Measurements from ENCODE around the gene TMEM205. TPM values are rescaled to one million over a fixed set of nuclear protein-coding genes. Genes with fewer than 3 reads are reported as not detected.

Gene TMEM205
- total RNA-seq, 3 donors from 2014 or later (not counting 1 experiment from before 2014, with no cell fraction given), result 25.0 to 29.9 (median 29.5) TPM

DNA sequence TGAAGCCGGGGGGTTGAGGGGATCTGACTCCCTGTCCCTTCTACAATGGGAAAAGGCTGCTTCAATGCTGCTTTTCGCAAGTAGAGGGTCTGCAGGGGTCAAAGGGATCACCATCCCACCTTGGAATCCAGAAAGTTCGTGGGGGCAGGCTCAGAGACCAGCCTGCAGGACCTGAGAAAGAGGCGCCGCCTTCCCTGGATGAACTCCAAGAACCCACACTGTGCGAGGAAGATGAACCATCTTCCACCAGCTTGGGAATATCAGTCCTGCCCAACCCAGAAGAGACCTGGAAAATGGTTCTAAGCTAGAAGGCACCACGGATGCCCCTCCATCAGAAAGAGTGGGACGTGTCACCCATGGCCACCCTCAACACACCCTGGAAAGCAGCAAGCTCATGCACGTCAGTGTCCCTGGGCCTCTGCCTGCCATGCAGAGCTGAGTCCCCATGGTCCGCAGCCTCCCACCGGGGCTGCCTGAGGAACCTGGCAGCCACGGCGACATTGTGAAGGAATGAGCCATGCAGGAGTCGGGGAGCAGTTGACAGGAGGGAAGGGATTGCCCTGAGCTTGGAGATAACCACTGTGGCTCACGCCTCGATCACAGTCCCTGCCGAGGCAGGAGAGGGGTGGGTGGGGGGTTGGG lies 21.2 kb downstream of the TMEM205 start:
- H3K4me1 ChIP-seq (ENCODE audit: control insufficient read depth, insufficient read depth, low read length), result peaks cover 21% of the 10 kb centered on the region
- intact Hi-C loops (cut with micrococcal nuclease), result no loop called here
- H3K4me3 Mint-ChIP-seq, result no peak overlapping the region

DNA sequence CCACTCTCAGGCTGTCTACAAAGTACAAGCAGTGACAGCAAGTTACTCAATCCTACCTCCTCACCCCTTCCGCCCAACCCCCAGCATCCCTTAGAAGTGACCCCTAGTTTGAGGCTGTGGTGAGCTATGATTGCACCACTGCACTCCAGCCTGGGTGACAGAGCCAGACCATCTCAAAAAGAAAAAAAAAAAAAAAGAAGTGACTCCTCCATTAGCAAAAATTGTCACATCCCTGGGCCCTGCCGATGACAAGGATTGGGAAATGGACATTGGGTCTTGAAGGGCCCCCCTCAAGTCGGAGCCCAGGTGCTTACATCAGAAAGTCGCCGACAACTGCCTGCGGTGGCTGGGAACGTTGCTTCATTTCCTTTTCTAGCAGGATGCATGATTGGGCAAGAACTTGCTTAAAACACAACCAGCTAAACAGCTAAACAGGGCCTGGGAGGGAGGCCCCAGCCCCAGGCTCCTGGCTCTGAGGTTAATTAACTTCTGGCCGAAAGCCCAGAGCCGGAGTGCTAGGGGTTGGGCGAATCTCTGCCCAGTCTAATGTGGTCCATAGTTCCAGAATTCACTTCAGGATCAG lies 21.9 kb downstream of the TMEM205 start:
- Mint-ChIP-seq H3K4me1 (peaks cover 25 to 26% of the 10 kb centered on the region in 2 donors), H3K4me3 (peak overlapping the region; percentile 64), H3K9me3 (no peaks in the 10 kb centered on the region), H3K36me3 (no peaks in the 10 kb centered on the region), H3K27ac (peak overlapping the region; percentile 88 to 90), H3K27me3 (ENCODE audit: low read depth in 2 of 2) (no peaks in the 10 kb centered on the region)
- ATAC-seq, result peak; percentile 77 to 88 (median 87)
- peak overlapping the region; percentile 82 for H3K27ac ChIP-seq (ENCODE audit: low read length)
- H3K27me3 ChIP-seq (ENCODE audit: control insufficient read depth, insufficient read depth, low read length), result no peaks in the 10 kb centered on the region
- peaks cover 21% of the 10 kb centered on the region for H3K4me1 ChIP-seq (ENCODE audit: control insufficient read depth, insufficient read depth, low read length)
- no peak overlapping the region for H3K4me3 ChIP-seq (ENCODE audit: low read length)
- peak; percentile 44 to 60 for DNase-seq
- intact Hi-C loops (cut with micrococcal nuclease), result no loop called here
- TF ChIP-seq, protein P1, sequence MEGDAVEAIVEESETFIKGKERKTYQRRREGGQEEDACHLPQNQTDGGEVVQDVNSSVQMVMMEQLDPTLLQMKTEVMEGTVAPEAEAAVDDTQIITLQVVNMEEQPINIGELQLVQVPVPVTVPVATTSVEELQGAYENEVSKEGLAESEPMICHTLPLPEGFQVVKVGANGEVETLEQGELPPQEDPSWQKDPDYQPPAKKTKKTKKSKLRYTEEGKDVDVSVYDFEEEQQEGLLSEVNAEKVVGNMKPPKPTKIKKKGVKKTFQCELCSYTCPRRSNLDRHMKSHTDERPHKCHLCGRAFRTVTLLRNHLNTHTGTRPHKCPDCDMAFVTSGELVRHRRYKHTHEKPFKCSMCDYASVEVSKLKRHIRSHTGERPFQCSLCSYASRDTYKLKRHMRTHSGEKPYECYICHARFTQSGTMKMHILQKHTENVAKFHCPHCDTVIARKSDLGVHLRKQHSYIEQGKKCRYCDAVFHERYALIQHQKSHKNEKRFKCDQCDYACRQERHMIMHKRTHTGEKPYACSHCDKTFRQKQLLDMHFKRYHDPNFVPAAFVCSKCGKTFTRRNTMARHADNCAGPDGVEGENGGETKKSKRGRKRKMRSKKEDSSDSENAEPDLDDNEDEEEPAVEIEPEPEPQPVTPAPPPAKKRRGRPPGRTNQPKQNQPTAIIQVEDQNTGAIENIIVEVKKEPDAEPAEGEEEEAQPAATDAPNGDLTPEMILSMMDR (IDR thresholded peaks at IDR 0.05), result no peak
- no peaks in the 10 kb centered on the region for H3K36me3 ChIP-seq (ENCODE audit: control insufficient read depth, insufficient read depth, low read length)
- WGBS (ENCODE audit: insufficient coverage), result 10% methylated on average over 10 of the region's 10 CpGs
- H3K9me3 ChIP-seq (ENCODE audit: control insufficient read depth, insufficient read depth, low read length), result no peaks in the 10 kb centered on the region

More for the DNA sequence above, 21.2 kb downstream of the TMEM205 start:
- Histone ChIP-seq H3K27me3 (ENCODE audit: control insufficient read depth, insufficient read depth, low read length) (no peaks in the 10 kb centered on the region), H3K36me3 (ENCODE audit: control insufficient read depth, insufficient read depth, low read length) (no peaks in the 10 kb centered on the region), H3K27ac (ENCODE audit: low read length) (peak overlapping the region; percentile 82), H3K9me3 (ENCODE audit: control insufficient read depth, insufficient read depth, low read length) (no peaks in the 10 kb centered on the region), H3K4me3 (ENCODE audit: low read length) (no peak overlapping the region)
- Mint-ChIP-seq H3K9me3 (no peaks in the 10 kb centered on the region), H3K27ac (peak overlapping the region; percentile 88 to 90), H3K27me3 (ENCODE audit: low read depth in 2 of 2) (no peaks in the 10 kb centered on the region), H3K4me1 (peaks cover 25 to 26% of the 10 kb centered on the region in 2 donors), H3K36me3 (no peaks in the 10 kb centered on the region)
- TF ChIP-seq, protein P1 (IDR thresholded peaks at IDR 0.05), result no peak
- ATAC-seq (no peak), DNase-seq (no peak)
- 81% methylated on average over 17 of the region's 17 CpGs for WGBS (ENCODE audit: insufficient coverage)

DNA sequence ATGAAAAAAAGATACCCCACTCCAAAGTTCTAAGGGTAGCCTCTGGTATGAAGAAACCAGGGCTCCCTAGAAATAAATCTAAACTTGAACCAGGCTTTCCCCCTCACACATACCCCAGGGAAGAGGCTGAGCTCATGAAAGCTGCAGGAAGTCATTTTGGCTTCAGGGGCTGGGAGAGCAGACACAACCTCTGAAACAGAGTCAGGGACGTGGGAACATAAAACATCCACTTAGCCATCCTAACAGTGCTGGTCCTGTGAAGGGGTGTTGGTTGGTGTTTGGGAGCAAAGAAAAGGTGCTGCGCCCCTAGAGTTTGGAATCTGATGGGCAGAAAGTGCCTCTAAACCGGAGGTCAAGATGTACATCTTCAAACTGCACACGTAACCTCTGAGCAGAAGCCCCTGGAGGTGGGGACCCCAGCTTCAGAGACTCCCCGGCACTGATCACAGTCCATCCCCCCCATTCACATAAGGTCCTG lies 22.4 kb downstream of the TMEM205 start:
- no peaks in the 10 kb centered on the region for H3K27me3 ChIP-seq (ENCODE audit: control insufficient read depth, insufficient read depth, low read length)
- WGBS (ENCODE audit: insufficient coverage), result 53% methylated on average over 4 of the region's 5 CpGs
- H3K4me1 ChIP-seq (ENCODE audit: control insufficient read depth, insufficient read depth, low read length), result peaks cover 21% of the 10 kb centered on the region
- H3K36me3 Mint-ChIP-seq, result no peaks in the 10 kb centered on the region
- H3K4me3 ChIP-seq (ENCODE audit: low read length), result no peak overlapping the region
- DNase-seq, result no peak
- peaks cover 26 to 31% of the 10 kb centered on the region in 2 donors for H3K4me1 Mint-ChIP-seq
- TF ChIP-seq, protein P1 (IDR thresholded peaks at IDR 0.05), result no peak
- no peaks in the 10 kb centered on the region for H3K27me3 Mint-ChIP-seq (ENCODE audit: low read depth in 2 of 2)
- peak overlapping the region; percentile 88 to 90 for H3K27ac Mint-ChIP-seq
- H3K27ac ChIP-seq (ENCODE audit: low read length), result peak overlapping the region; percentile 82
- no peaks in the 10 kb centered on the region for H3K9me3 Mint-ChIP-seq
- intact Hi-C loops (cut with micrococcal nuclease), result no loop called here
- no peak for ATAC-seq
- no peaks in the 10 kb centered on the region for H3K36me3 ChIP-seq (ENCODE audit: control insufficient read depth, insufficient read depth, low read length)
- H3K4me3 Mint-ChIP-seq, result peak overlapping the region; percentile 64
- no peaks in the 10 kb centered on the region for H3K9me3 ChIP-seq (ENCODE audit: control insufficient read depth, insufficient read depth, low read length)

Measured in natural killer cell (primary cell).